HCT116 (cell line): ENCODE results near the gene ZNF384. TPM values are rescaled to one million over a fixed set of nuclear protein-coding genes. Genes with fewer than 3 reads are reported as not detected.
A peak's percentile ranks its signal among the peaks of the same experiment; 100 is the strongest.

Source experiments
- ATAC-seq: fragments of 200-7000 bp; cut with Tn5 transposase; 2 replicates; pipeline ENCODE4 v1.9.1; 2020; ENCODE audit warnings: mild to moderate bottlenecking, moderate library complexity
- Bru-seq: library from RNA; stranded (reverse); fragments of 400-500 nt; gene quantifications from one replicate; lab custom pipeline; 2021; lab: Mats Ljungman, UMichigan
- BruChase-seq, 2 experiments: library from RNA; stranded (reverse); fragments of 400-500 nt; gene quantifications; one replicate each; lab custom pipeline; 2021; lab: Mats Ljungman, UMichigan
- BruUV-seq: library from RNA; stranded (reverse); fragments of 400-500 nt; replicated peaks from 2 replicates; lab custom pipeline; 2021; lab: Mats Ljungman, UMichigan
- CTCF ChIA-PET: fragments of 300-600 bp; sonication (Branson Sonifier 250); formaldehyde crosslinking; loops from one replicate; lab custom pipeline; 2021; ENCODE audit warnings: antibody characterized with exemption; lab: Charles Lee
- POLR2A ChIA-PET: fragments of 300-600, 350-600 bp; sonication (Branson Sonifier 250); formaldehyde crosslinking; loops from one replicate; lab custom pipeline; 2021; ENCODE audit warnings: antibody characterized with exemption; lab: Charles Lee
- RAD21 ChIA-PET, 2 experiments: fragments of 300-600 bp; sonication (Branson Sonifier 250); formaldehyde crosslinking; loops; one replicate each; lab custom pipeline; 2023; ENCODE audit warnings: low total read pairs in 2 of 2; ENCODE audit not compliant: uncharacterized antibody in 2 of 2, unreplicated experiment in 2 of 2, low non-redundant PET in 1 of 2; lab: Charles Lee
- DNase-seq: peaks from one replicate; pipeline ENCODE4 v3.0.0-alpha.2; 2010; ENCODE audit warnings: low read depth, low spot score
- H2AFZ ChIP-seq: fragments of 200-600 bp; shearing (Covaris generic), sonication (generic); 2 replicates; pipeline ENCODE4 v1.6.1; 2017; ENCODE audit warnings: low read depth, mixed run types, mixed read lengths, antibody characterized with exemption, low read length; ENCODE audit not compliant: poor library complexity, severe bottlenecking
- H3K27ac ChIP-seq: 2 replicates; pipeline ENCODE4 v1.5.1; 2012; ENCODE audit warnings: low read depth, low read length
- H3K27me3 ChIP-seq: fragments of 200-600 bp; sonication (generic); 2 replicates; pipeline ENCODE4 v1.6.1; 2016; ENCODE audit warnings: mixed run types, low read length, mixed read lengths; ENCODE audit not compliant: insufficient read depth
- H3K36me3 ChIP-seq, 2 experiments: fragments of 200-500 bp in 1 of 2; fragments of 200-600 bp in 1 of 2; sonication (Bioruptor generic) in 1 of 2; sonication (generic) in 1 of 2; 2 replicates each; pipeline versions ENCODE4 v1.5.1 to v1.6.1; 2014 to 2016; ENCODE audit warnings: low read length in 2 of 2, inconsistent platforms in 1 of 2, mixed read lengths in 1 of 2, mixed run types in 1 of 2; ENCODE audit not compliant: insufficient read depth in 2 of 2, control insufficient read depth in 1 of 2
- H3K4me1 ChIP-seq, 2 experiments: fragments of 200-600 bp in 1 of 2; sonication (generic) in 1 of 2; 2 replicates each; pipeline versions ENCODE4 v1.5.1 to v1.6.1; 2012 to 2017; ENCODE audit warnings: low read length in 2 of 2, inconsistent platforms in 1 of 2, mild to moderate bottlenecking in 1 of 2, mixed read lengths in 1 of 2, mixed run types in 1 of 2, moderate library complexity in 1 of 2; ENCODE audit not compliant: insufficient read depth in 2 of 2, control insufficient read depth in 1 of 2
- H3K4me2 ChIP-seq: fragments of 200-600 bp; sonication (generic); 2 replicates; pipeline ENCODE4 v1.6.1; 2017; ENCODE audit warnings: mixed run types, low read length, mixed read lengths
- H3K4me3 ChIP-seq, 2 experiments: fragments of 200-600 bp in 1 of 2; sonication (generic) in 1 of 2; replicated peaks in 1 of 2; 2 replicates each; pipeline ENCODE4 v1.5.1; 2011 to 2016; ENCODE audit warnings: low read length in 2 of 2, control low read depth in 1 of 2, low read depth in 1 of 2, mild to moderate bottlenecking in 1 of 2, mixed read lengths in 1 of 2, mixed run types in 1 of 2
- H3K79me2 ChIP-seq: fragments of 200-600 bp; sonication (generic); 2 replicates; pipeline ENCODE4 v1.6.1; 2017; ENCODE audit warnings: mild to moderate bottlenecking, mixed run types, low read length, moderate library complexity, mixed read lengths; ENCODE audit not compliant: insufficient read depth
- H3K9ac ChIP-seq: fragments of 200-600 bp; sonication (generic); 2 replicates; pipeline ENCODE4 v1.6.1; 2016; ENCODE audit warnings: low read length, mixed read lengths
- H3K9me2 ChIP-seq: fragments of 200-600 bp; sonication (generic), shearing (Covaris generic); 2 replicates; pipeline ENCODE4 v1.6.1; 2017; ENCODE audit warnings: mixed run types, mild to moderate bottlenecking, moderate library complexity; ENCODE audit not compliant: insufficient read depth
- H3K9me3 ChIP-seq, 2 experiments: fragments of 200-500 bp in 1 of 2; fragments of 200-600 bp in 1 of 2; sonication (Bioruptor generic) in 1 of 2; sonication (generic) in 1 of 2; 2 replicates each; pipeline ENCODE4 v1.6.1; 2014 to 2017; ENCODE audit warnings: low read length in 2 of 2, mixed read lengths in 2 of 2, inconsistent platforms in 1 of 2, low read depth in 1 of 2, mild to moderate bottlenecking in 1 of 2, mixed run types in 1 of 2, moderate library complexity in 1 of 2; ENCODE audit not compliant: control insufficient read depth in 1 of 2, insufficient read depth in 1 of 2
- H4K20me1 ChIP-seq: fragments of 200-600 bp; sonication (generic), shearing (Covaris generic); 2 replicates; pipeline ENCODE4 v1.6.1; 2017; ENCODE audit warnings: mixed run types, mild to moderate bottlenecking, moderate library complexity; ENCODE audit not compliant: insufficient read depth
- CBX3 ChIP-seq: IDR thresholded peaks from 2 replicates; pipeline ENCODE4 v1.6.1; 2012; ENCODE audit warnings: low read depth
- CTCF ChIP-seq, 3 experiments: fragments of 200-600 bp in 1 of 3; sonication (generic) in 1 of 3; IDR thresholded peaks in 2 of 3; conservative IDR thresholded peaks in 1 of 3; 2 replicates each; pipeline ENCODE4 v1.5.1; 2012 to 2017; ENCODE audit warnings: low read depth in 2 of 3, low read length in 2 of 3, antibody characterized with exemption in 1 of 3, borderline replicate concordance in 1 of 3, control low read depth in 1 of 3, mild to moderate bottlenecking in 1 of 3, mixed read lengths in 1 of 3, mixed run types in 1 of 3, moderate library complexity in 1 of 3; ENCODE audit not compliant: insufficient read depth in 1 of 3
- EGR1 ChIP-seq: IDR thresholded peaks from 2 replicates; pipeline ENCODE4 v1.6.1; 2012; ENCODE audit warnings: low read depth
- ELF1 ChIP-seq: IDR thresholded peaks from 2 replicates; pipeline ENCODE4 v1.6.1; 2012; ENCODE audit warnings: low read depth, borderline replicate concordance
- EZH2phosphoT487 ChIP-seq: fragments of 200-600 bp; IDR thresholded peaks from 2 replicates; pipeline ENCODE4 v1.6.1; 2018; ENCODE audit warnings: antibody characterized with exemption, borderline replicate concordance
- FOSL1 ChIP-seq: IDR thresholded peaks from 2 replicates; pipeline ENCODE4 v1.6.1; 2012; ENCODE audit warnings: low read depth
- MAX ChIP-seq: IDR thresholded peaks from 2 replicates; pipeline ENCODE4 v1.6.1; 2012
- REST ChIP-seq: IDR thresholded peaks from 2 replicates; pipeline ENCODE4 v1.6.1; 2012; ENCODE audit warnings: low read depth
- SIN3A ChIP-seq: IDR thresholded peaks from 2 replicates; pipeline ENCODE4 v1.6.1; 2012; ENCODE audit warnings: low read depth
- SP1 ChIP-seq: IDR thresholded peaks from 2 replicates; pipeline ENCODE4 v1.6.1; 2012; ENCODE audit warnings: low read depth
- SRF ChIP-seq: IDR thresholded peaks from 2 replicates; pipeline ENCODE4 v1.6.1; 2012; ENCODE audit warnings: low read depth
- YY1 ChIP-seq: IDR thresholded peaks from 2 replicates; pipeline ENCODE4 v1.6.1; 2011; ENCODE audit warnings: low read length, low read depth, moderate library complexity, mild to moderate bottlenecking; ENCODE audit not compliant: insufficient replicate concordance; ENCODE audit errors: extremely low read depth
- ZBTB33 ChIP-seq: IDR thresholded peaks from 2 replicates; pipeline ENCODE4 v1.6.1; 2011; ENCODE audit warnings: mild to moderate bottlenecking, low read length, moderate library complexity; ENCODE audit not compliant: insufficient replicate concordance; ENCODE audit errors: extremely low read depth
- ZNF274 ChIP-seq: fragments of 200-500 bp; sonication (Bioruptor generic); IDR thresholded peaks from 2 replicates; pipeline ENCODE4 v1.6.1; 2014; ENCODE audit warnings: mild to moderate bottlenecking, low read depth, low read length, inconsistent platforms
- intact Hi-C: fragments of 100-400 bp; cut with micrococcal nuclease; formaldehyde crosslinking; loops from 2 replicates; pipeline ENCODE4 v1.10.0; 2022
- long read RNA-seq: library from polyadenylated mRNA; unstranded; transcript quantifications from one replicate; pipeline ENCODE4 v2.0.0, GENCODE V29; 2021; ENCODE audit not compliant: unreplicated experiment
- polyA plus RNA-seq: library from polyadenylated mRNA; unstranded; fragments of >200 nt; gene quantifications from 2 replicates; pipeline ENCODE4 v1.2.1, GENCODE V29; 2012; ENCODE audit warnings: missing spikeins
- total RNA-seq: library from RNA; stranded (reverse); gene quantifications from one replicate; pipeline ENCODE4 v1.2.1, GENCODE V29; 2021; ENCODE audit not compliant: unreplicated experiment

ZNF384 gene
- total RNA-seq, result 73.4 TPM
- polyA plus RNA-seq, result 70.4 and 70.7 TPM in 2 replicates
- percentile 85 among the genes with signal in this experiment for Bru-seq, nascent RNA
- BruChase-seq, experiment 1, labeled RNA remaining after a 6-hour chase, result percentile 85 among the genes with signal in this experiment
- BruChase-seq, experiment 2, labeled RNA remaining after a 2-hour chase, result percentile 84 among the genes with signal in this experiment
- long read RNA-seq, partial matches to known transcripts, result 44 of 122 reads
- long read RNA-seq, other reads (novel, unspliced or antisense), result 70 of 122 reads

GRCh38 chr12:6688999-6689882 lies at the start of gene ZNF384:
Gene ZNF384 (minus strand): TSS chr12:6689375. CDS start chr12:6679520, 9,855 bp downstream.
- intact Hi-C loops, result loop anchor here (1.0 to 2.0 kb wide), 3 partner anchors 26 to 76 kb away; partner anchors contain the start of genes COPS7A and ING4
- Histone ChIP-seq H3K9me3 (no peaks in the 10 kb centered on the region), H4K20me1 (peaks cover 8% of the 10 kb centered on the region; the same call in 1 of the 2 replicates), H3K9me2 (no peaks in the 10 kb centered on the region), H3K4me2 (peak within 1 kb of the TSS; percentile 92), H3K4me1 (peaks cover 9 to 21% of the 10 kb centered on the region in 2 experiments), H3K36me3 (peaks cover 0 to 9% of the 10 kb centered on the region in 2 experiments; a peak in 1 of 4 replicates), H2AFZ (no peak within 1 kb of the TSS), H3K9ac (peak within 1 kb of the TSS; percentile 96), H3K79me2 (peaks cover 64% of the 10 kb centered on the region), H3K27ac (peak within 1 kb of the TSS; percentile 99), H3K4me3 (peak within 1 kb of the TSS; percentile 74 to 90), H3K27me3 (no peaks in the 10 kb centered on the region)
- ChIA-PET RAD21 (interaction anchor here (0.7 to 1.2 kb wide), 5 partner anchors 9 to 162 kb away, joined by 3 to 8 read pairs (median 5); partner anchors contain the start of genes COPS7A (in 2 of the 2) and CDCA3 (in 1 of the 2)), POLR2A (interaction anchor here (0.6 to 2.1 kb wide), 22 partner anchors 9 to 698 kb away, joined by 3 to 28 read pairs (median 4); partner anchors contain the start of genes C12orf57, CDCA3, COPS7A and GAPDH), CTCF (interaction anchor here (0.6 to 1.5 kb wide), 15 partner anchors 9 to 202 kb away, joined by 3 to 8 read pairs (median 4); partner anchors contain the start of gene COPS7A)
- BruUV-seq, result no TSS peak
- peak; percentile 85 for ATAC-seq
- peak; percentile 98 for DNase-seq
- peak; percentile 87 for TF ChIP-seq EGR1
- TF ChIP-seq EZH2phosphoT487, result no peak
- TF ChIP-seq CBX3, result 0 out of 2 replicates have a peak, but pooled peaks have one; percentile 67
- peak; percentile 92 for TF ChIP-seq MAX
- TF ChIP-seq YY1, result peak; percentile 76
- peak; percentile 73 for TF ChIP-seq ZBTB33
- TF ChIP-seq ELF1, result peak; percentile 99
- no peak for TF ChIP-seq ZNF274
- peak; percentile 84 for TF ChIP-seq SP1
- TF ChIP-seq SRF, result peak; percentile 94
- TF ChIP-seq REST, result no peak
- peak; percentile 46 for TF ChIP-seq SIN3A
- TF ChIP-seq CTCF (IDR thresholded peaks at IDR 0.05 in 2 of 3, conservative IDR thresholded peaks at IDR 0.05 in 1 of 3; ENCODE audit: borderline replicate concordance in 1 of 3, insufficient read depth in 1 of 3, low read depth in 2 of 3, low read length in 2 of 3), result peak in 1 of 3 experiments; percentile 13; a peak in 1 of 6 replicates
- TF ChIP-seq FOSL1, result no peak
